PC-3 (cell line): ENCODE results near the gene SETBP1. TPM values are rescaled to one million over a fixed set of nuclear protein-coding genes. Genes with fewer than 3 reads are reported as not detected.

Experiments
- ATAC-seq: fragments of 200-7000 bp; cut with Tn5 transposase; 2 replicates; pipeline ENCODE4 v1.9.1; 2020; ENCODE audit warnings: mild to moderate bottlenecking, moderate library complexity
- BruUV-seq: library from RNA; stranded (reverse); fragments of 400-500 nt; replicated peaks from 2 replicates; lab custom pipeline; 2021; lab: Mats Ljungman, UMichigan
- CTCF ChIA-PET: fragments of 300-600 bp; sonication (Branson Sonifier 250); formaldehyde crosslinking; loops from one replicate; lab custom pipeline; 2022; ENCODE audit warnings: antibody characterized with exemption; lab: Charles Lee
- POLR2A ChIA-PET: fragments of 300-600 bp; sonication (Branson Sonifier 250); formaldehyde crosslinking; loops from one replicate; lab custom pipeline; 2022; ENCODE audit warnings: antibody characterized with exemption; ENCODE audit not compliant: unreplicated experiment; lab: Charles Lee
- DNase-seq: peaks from one replicate; pipeline ENCODE4 v3.0.0-alpha.2; 2015
- H2AFZ ChIP-seq: fragments of 300-600 bp; sonication (generic); 2 replicates; pipeline ENCODE4 v1.6.0; 2016; ENCODE audit warnings: antibody characterized with exemption, low read length
- H3F3A ChIP-seq: fragments of 300-600 bp; sonication (generic); one replicate; pipeline ENCODE4 v1.6.0; 2017; ENCODE audit warnings: antibody characterized with exemption, low read length, control low read depth, mild to moderate bottlenecking; ENCODE audit not compliant: unreplicated experiment
- H3K27ac ChIP-seq: fragments of 300-600 bp; sonication (generic); 2 replicates; pipeline ENCODE4 v1.5.1; 2016; ENCODE audit warnings: mild to moderate bottlenecking, low read length
- H3K27me3 ChIP-seq: fragments of 300-600 bp; sonication (generic); 2 replicates; pipeline ENCODE4 v1.6.1; 2016; ENCODE audit warnings: low read length, mixed read lengths
- H3K36me3 ChIP-seq: fragments of 300-600 bp; sonication (generic); 2 replicates; pipeline ENCODE4 v1.6.1; 2016; ENCODE audit warnings: low read depth, mixed run types, low read length, mixed read lengths
- H3K4me1 ChIP-seq: fragments of 300-600 bp; sonication (generic); 2 replicates; pipeline ENCODE4 v1.5.1; 2016; ENCODE audit warnings: low read length; ENCODE audit not compliant: insufficient read depth
- H3K4me2 ChIP-seq: fragments of 300-600 bp; sonication (generic); 2 replicates; pipeline ENCODE4 v1.6.0; 2016; ENCODE audit warnings: low read length
- H3K4me3 ChIP-seq: fragments of 300-600 bp; sonication (generic); 2 replicates; pipeline ENCODE4 v1.5.1; 2016; ENCODE audit warnings: mild to moderate bottlenecking, low read length, mixed read lengths
- H3K79me2 ChIP-seq: fragments of 300-600 bp; sonication (generic); 2 replicates; pipeline ENCODE4 v1.6.1; 2017; ENCODE audit warnings: low read length, mixed read lengths
- H3K9ac ChIP-seq: fragments of 300-600 bp; sonication (generic); 2 replicates; pipeline ENCODE4 v1.6.0; 2016; ENCODE audit warnings: mild to moderate bottlenecking, low read length
- H3K9me2 ChIP-seq: fragments of 300-600 bp; sonication (generic); replicated peaks from 2 replicates; pipeline ENCODE4 v1.6.1; 2016; ENCODE audit warnings: mixed run types, low read length, mixed read lengths
- H3K9me3 ChIP-seq: fragments of 300-600 bp; sonication (generic); 2 replicates; pipeline ENCODE4 v1.6.1; 2016; ENCODE audit warnings: low read length, mixed read lengths
- H4K20me1 ChIP-seq: fragments of 300-600 bp; sonication (generic); 2 replicates; pipeline ENCODE4 v1.6.1; 2016; ENCODE audit warnings: low read length, mixed read lengths
- CTCF ChIP-seq: fragments of 300-600 bp; sonication (generic); conservative IDR thresholded peaks from 2 replicates; pipeline ENCODE4 v1.5.1; 2017; ENCODE audit warnings: antibody characterized with exemption, low read depth, mild to moderate bottlenecking, low read length
- EZH2 ChIP-seq: fragments of 300-600 bp; sonication (generic); IDR thresholded peaks from one replicate; pipeline ENCODE4 v1.6.1; 2017; ENCODE audit warnings: antibody characterized with exemption, mild to moderate bottlenecking, low read length; ENCODE audit not compliant: unreplicated experiment
- EZH2phosphoT487 ChIP-seq: fragments of 300-600 bp; sonication (generic); IDR thresholded peaks from 2 replicates; pipeline ENCODE4 v1.6.1; 2018; ENCODE audit warnings: mild to moderate bottlenecking, antibody characterized with exemption, low read length, borderline replicate concordance
- intact Hi-C: fragments of 100-400 bp; cut with micrococcal nuclease; formaldehyde crosslinking; loops from 2 replicates; pipeline ENCODE4 v1.9.0; 2023
- total RNA-seq: library from RNA; depleted of rRNA; stranded (reverse); fragments of >200 nt; gene quantifications from 2 replicates; pipeline ENCODE4 v1.2.3, GENCODE V29; 2014

Gene SETBP1
- total RNA-seq, 1 experiment from 2014 or later = 2.3 TPM

DNA sequence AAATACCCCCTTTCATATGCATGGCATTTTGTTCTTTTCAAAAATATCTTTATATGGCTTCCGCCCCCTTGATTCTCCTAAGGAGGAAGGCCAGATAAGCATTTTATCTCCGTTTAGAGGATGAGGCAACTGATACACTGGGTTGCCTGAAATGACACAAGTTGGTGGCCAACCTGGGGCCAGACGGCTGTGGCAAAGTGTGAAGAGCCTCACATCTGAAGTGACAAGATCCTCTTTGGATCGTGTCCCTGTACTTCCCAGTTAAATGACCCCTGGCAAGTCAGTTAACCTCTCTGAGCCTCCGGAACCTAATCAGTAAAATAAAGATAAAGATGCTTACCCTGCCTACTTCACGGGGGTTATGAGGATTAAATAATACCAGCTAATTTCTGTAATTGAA is 4.6 kb downstream of the SETBP1 start:
- Histone ChIP-seq H3K4me3 (no peak overlapping the region), H3K79me2 (no peaks in the 10 kb centered on the region), H3K4me1 (peaks cover 11% of the 10 kb centered on the region; the same call in 1 of the 2 replicates), H3K9ac (no peak overlapping the region), H3K27ac (no peak overlapping the region), H3F3A (no peaks in the 10 kb centered on the region), H3K27me3 (no peaks in the 10 kb centered on the region), H3K9me2 (no peaks in the 10 kb centered on the region), H4K20me1 (no peaks in the 10 kb centered on the region), H3K4me2 (no peak overlapping the region), H3K36me3 (no peaks in the 10 kb centered on the region), H2AFZ (no peak overlapping the region), H3K9me3 (no peaks in the 10 kb centered on the region)
- DNase-seq (no peak), ATAC-seq (no peak)
- CTCF ChIA-PET = no interaction called here
- TF ChIP-seq CTCF (no peak), EZH2phosphoT487 (no peak), EZH2 (no peak)
- POLR2A ChIA-PET = no interaction called here
- intact Hi-C loops = no loop called here
- BruUV-seq = no TSS peak

DNA sequence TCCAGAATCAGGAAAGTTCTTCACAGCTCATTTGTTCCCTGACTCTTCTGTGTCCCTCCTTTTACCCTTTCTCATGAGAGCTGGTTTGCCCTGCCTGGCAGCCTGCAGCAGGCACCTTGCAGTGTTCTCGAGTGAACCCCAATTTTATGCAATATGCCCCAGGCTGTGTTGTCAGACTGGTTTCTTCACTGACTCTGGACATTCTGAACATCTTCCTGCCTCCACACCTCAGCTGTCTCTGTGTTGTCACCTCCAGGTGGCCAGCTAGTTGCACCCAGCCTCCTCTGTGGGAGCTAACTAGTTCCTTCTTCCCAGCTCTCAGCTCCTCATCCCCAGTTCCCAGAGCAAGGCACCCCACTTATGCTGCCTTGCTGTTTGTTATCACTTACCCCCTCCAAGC is 5.5 kb downstream of the SETBP1 start:
- POLR2A ChIA-PET = no interaction called here
- ATAC-seq = no peak
- no peak for DNase-seq
- no peaks in the 10 kb centered on the region for H3F3A ChIP-seq
- H3K4me2 ChIP-seq = no peak overlapping the region
- H3K27ac ChIP-seq = no peak overlapping the region
- CTCF ChIA-PET = no interaction called here
- H3K9me3 ChIP-seq = no peaks in the 10 kb centered on the region
- no peaks in the 10 kb centered on the region for H3K27me3 ChIP-seq
- no TSS peak for BruUV-seq
- TF ChIP-seq CTCF (no peak), EZH2 (no peak), EZH2phosphoT487 (no peak)
- no peak overlapping the region for H3K9ac ChIP-seq
- H2AFZ ChIP-seq = no peak overlapping the region
- no peaks in the 10 kb centered on the region for H4K20me1 ChIP-seq
- H3K79me2 ChIP-seq = no peaks in the 10 kb centered on the region
- H3K36me3 ChIP-seq = no peaks in the 10 kb centered on the region
- H3K9me2 ChIP-seq = no peaks in the 10 kb centered on the region
- H3K4me3 ChIP-seq = no peak overlapping the region
- peaks cover 11% of the 10 kb centered on the region; the same call in 1 of the 2 replicates for H3K4me1 ChIP-seq
- intact Hi-C loops = no loop called here

GRCh38 chr18:44687421-44687820 is 6.7 kb downstream of the SETBP1 start:
- H3K4me1 ChIP-seq = peaks cover 9% of the 10 kb centered on the region; the same call in 1 of the 2 replicates
- no peak for DNase-seq
- no peak overlapping the region for H3K27ac ChIP-seq
- H3K27me3 ChIP-seq = no peaks in the 10 kb centered on the region
- no peak overlapping the region for H3K9ac ChIP-seq
- no peak for ATAC-seq
- intact Hi-C loops = no loop called here
- no TSS peak for BruUV-seq
- ChIA-PET CTCF (interaction anchor here (0.5 kb wide), 1 partner anchor 230 kb away, joined by 4 read pairs; no protein-coding TSS in a partner anchor), POLR2A (no interaction called here)
- no peak overlapping the region for H3K4me2 ChIP-seq
- H3K9me2 ChIP-seq = no peaks in the 10 kb centered on the region
- H3K36me3 ChIP-seq = no peaks in the 10 kb centered on the region
- H3F3A ChIP-seq = no peaks in the 10 kb centered on the region
- no peak overlapping the region for H2AFZ ChIP-seq
- no peak overlapping the region for H3K4me3 ChIP-seq
- no peaks in the 10 kb centered on the region for H3K9me3 ChIP-seq
- no peaks in the 10 kb centered on the region for H3K79me2 ChIP-seq
- no peaks in the 10 kb centered on the region for H4K20me1 ChIP-seq
- TF ChIP-seq CTCF (no peak), EZH2 (no peak), EZH2phosphoT487 (no peak)
